HL-60/S4 treated with retinoic acid at 250 ng/mL for 4 days and 3 days (cell line): ENCODE data around the gene DGKE.

Source experiments
- in situ Hi-C: fragments of 300-500 bp; cut with MboI; formaldehyde crosslinking; loops from 2 replicates; pipeline ENCODE4 v1.7.0; 2022; ENCODE audit warnings: low sequenced_read_pairs

DGKE gene

DNA sequence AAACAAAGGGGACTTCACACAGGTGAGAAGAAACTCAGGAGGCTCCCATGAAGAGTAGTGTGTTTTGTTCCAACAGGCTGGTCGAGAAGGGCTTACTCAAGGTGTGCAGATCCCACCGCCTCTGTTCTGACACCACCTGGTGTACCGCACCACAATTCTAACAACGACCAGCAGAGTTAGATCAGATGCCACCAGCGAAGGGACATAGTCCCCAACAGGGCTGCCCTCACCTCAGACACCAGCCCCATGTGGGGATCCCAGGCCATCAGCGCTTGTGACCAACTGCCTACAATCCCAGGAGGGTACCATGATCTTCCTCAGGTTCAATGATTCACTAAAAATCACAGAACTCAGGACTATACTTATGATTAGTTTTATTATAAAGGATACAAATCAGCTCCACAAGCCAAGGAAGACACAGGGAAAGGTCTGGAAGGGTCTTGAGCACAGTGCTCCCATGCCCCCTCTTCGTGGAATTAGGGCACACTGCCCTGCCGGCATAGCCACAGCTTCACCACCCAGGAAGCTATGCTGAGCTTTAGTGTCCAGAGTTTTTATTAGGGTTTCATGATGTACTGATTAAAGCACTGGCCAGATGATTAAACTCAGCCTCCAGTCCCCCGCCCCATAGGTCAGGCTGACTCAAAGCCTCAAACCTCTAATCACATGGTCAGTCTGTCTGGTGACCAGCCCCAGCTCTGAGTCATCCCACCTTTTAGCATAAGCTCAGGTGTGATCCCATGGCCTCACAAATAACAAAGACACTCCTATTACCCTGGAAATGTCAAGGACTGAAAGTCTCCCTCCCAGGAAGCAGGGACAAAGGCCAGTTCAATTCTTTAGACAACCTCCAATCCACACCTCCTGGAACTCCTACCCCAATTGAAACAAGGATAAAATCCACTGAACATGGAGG lies 53.9 kb downstream of the DGKE start:
- in situ Hi-C loops = no loop called here

DNA sequence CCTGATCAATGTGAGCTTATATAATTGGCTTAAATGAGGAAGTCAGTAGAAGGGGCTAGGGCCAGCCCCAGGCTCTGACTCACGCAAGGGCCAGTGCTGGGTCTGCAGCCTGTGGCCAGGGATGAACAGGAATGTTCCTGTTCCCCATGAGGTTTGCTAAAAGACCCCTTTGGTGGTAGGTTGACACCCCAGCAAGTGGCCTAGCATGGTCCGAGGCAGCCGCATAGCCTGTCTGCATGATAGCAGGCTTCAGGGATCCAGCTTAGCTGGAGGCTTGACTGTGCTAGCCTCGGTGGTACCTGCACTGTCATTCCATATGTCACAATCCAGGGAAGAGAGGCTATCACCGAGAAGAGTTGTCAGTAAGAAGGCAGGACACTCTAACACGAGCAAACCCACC lies 56.4 kb downstream of the DGKE start:
- in situ Hi-C loops = no loop called here

- in situ Hi-C loops = no loop called here
These were observed 57.1 kb downstream of the DGKE start for GRCh38 chr17:56890906-56891674.

GRCh38 chr17:56891751-56892150 lies 57.8 kb downstream of the DGKE start:
- in situ Hi-C loops = no loop called here

- in situ Hi-C loops = no loop called here
These were observed 58.4 kb downstream of the DGKE start for GRCh38 chr17:56892333-56892732.

- in situ Hi-C loops = no loop called here
These were observed 59.6 kb downstream of the DGKE start for GRCh38 chr17:56893503-56893902.

DNA sequence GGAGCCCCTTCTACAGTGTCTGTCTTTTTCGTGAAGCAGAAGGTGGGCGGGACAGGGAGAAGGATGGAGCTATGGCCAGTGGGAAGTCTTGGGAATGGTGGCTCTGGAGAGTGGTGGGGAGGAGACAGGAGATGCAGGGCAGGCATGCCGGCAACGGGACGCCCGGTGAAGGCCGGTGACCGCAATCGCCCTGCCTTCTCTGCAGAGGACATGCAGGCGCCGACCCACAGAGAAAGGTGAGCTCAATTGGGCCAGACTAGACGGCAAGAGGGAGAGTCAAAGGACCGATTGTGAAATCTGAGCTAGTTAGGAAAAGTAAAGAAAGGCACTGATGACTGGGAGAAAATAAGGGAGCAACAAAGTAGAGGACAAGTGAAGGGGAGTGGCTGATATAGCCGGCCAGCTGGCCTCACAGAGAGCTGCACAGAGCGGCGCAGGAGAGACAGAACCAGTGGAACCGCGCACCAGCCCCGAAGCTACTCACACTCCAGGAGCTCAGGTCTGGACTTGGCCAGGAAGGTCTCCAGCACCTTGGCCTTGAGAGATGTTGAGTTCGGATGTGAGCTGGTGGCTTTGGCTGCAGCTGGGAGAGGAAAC lies 61.0 kb downstream of the DGKE start:
- in situ Hi-C loops = no loop called here

DNA sequence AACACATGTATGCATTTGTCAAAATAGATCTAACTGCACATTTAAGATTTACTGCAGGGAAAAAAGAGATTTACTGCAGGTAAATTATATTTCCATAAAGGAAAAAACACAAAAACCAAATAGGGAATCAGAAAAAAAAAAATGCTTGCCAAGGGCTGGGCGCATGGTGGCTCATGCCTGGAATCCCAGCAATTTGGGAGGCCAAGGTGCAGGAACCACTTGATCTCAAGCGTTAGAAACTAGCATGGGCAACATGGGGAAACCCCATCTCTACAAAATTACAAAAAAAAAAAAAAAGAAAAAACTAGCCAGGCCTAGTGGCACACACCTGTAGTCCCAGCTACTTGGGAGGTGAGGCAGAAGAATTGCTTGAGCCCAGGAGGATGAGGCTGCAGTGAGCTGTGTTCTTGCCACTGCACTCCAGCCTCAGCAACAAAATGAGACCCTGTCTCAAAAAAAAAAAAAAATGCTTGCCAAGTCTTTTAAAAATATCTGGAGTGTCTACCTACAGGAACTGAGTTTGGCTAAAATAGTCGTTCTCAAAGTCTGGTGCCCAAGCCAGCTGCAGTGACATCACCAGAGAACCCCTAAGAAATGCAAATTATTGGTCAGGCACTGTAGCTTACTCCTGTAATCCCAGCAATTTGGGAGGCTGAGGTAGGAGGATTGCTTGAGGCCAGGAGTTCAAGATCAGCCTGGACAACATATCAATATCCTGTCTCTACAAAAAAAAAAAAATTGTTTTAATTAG lies 62.4 kb downstream of the DGKE start:
- in situ Hi-C loops = no loop called here

DNA sequence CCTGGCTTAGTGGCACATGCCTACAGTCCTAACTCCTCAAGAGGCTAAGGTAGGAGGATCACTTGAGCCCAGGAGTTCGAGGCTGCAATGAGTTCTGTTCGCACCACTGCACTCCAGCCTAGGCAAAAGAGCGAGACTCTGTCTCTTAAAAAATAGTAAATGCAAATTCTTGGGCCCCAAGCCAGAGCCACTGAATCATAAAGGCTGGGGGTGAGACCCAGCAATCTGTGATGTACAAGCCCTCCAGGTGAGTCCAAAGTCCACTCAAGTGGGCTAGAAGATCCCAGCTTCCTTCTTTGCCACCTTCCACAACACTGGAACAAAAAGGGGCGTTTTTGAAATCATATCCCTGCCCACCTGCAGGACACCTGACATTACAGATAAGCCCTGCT lies 63.0 kb downstream of the DGKE start:
- in situ Hi-C loops = no loop called here

DNA sequence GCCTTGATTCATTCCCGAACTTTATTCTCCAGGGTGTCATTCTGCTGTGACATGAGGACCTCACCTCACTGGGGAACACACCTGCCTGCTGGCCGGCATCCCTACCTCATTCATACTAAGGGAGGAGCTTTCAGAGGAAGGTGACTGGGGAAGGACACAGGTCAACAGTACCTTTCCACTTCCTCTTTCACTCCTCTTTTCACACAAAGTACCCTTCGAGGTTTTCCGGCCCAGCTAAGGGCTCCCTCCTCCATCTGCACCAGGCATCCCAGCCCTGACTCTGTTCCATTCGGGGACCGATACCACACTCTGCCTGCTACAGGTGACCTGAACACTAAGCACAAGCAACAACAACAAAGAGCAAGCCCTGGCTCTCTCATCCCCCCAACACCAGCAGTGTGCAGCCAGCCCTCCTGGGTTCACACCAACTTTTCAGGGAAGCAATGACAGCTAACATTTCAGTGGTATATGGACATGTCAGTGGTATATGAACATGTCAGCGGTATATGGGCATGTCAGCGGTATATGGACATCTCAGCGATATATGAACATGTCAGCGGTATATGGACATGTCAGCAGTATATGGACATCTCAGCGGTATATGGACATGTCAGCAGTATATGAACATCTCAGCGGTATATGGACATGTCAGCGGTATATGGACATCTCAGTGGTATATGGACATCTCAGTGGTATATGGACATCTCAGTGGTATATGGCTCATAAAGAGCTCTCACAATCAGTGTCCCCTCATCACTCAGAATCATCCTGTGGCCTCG lies 63.9 kb downstream of the DGKE start:
- in situ Hi-C loops = no loop called here

DNA sequence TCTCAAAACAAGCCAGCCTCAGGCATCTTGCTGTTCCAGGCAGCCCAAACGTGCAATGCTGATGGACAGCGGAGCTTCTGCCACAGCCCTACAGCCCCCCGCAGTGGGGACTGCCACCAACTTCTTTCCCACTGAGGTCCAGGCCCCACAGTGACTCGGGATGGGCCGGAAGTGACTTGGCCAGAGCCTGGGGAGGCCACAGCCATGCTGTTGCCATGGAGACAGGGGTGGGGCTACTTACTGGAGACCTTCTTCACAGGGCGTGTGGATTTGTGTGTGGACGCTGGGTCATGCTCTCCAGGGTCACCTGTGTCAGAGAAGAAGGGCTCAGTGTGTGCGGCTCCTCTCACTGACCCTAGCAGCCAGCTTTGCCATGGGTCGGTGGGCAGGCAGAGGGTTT lies 64.9 kb downstream of the DGKE start:
- in situ Hi-C loops = no loop called here

DNA sequence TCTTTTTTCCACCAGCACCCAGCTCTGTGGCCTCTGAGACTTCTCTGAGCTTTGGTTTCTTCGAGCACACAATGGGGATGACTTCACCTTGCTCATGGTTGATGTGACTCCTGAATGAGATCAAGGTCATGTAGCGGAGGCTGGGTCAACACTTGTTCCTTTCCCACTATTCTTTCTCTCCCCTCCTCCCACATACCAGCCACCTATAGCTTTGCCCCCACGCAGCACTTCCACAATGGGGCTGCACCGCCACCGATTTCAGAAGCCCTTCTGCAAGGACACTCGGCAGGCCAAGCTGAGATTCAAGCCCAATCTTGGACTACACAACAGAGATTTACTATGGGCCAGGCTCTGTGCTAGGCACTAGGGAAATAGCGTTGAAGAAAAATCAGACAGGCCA lies 65.5 kb downstream of the DGKE start:
- in situ Hi-C loops = no loop called here

DNA sequence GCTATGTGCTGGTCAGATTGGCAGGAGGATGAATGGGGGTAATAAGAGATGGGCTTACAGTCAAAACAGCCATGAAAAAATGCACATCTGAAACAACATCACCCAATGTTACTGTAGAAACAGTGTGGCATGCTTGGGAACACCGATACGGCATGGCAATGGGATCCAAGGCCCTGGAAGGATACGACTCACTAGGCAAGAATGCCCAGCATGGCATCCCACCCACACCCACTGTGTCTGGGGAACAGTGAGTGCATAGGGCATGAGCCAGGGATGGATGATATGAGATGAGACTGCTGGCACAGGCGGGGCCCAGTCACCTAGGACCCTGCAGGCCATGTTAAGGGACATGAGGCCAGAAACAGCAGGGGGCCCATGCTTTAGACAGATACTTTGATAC lies 68.4 kb downstream of the DGKE start:
- in situ Hi-C loops = no loop called here

DNA sequence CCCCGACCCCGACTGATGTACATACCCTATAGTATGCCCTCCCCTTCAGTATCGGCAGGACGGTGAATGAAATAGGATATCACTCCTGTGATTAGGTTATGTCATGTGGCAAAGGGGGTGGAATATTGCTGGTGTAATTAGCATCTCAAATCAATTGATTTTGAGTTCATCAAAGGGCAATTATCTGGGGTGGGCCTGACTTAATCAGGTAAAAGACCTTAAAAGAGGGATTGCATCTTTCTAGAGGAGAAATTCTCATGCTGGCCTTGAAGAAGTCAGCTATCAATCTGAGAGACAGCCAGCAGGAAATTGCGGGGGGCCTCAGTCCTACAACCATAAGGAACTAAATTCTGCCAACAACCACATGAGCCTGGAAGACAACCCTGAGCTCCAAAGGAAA lies 69.6 kb downstream of the DGKE start:
- in situ Hi-C loops = no loop called here

DNA sequence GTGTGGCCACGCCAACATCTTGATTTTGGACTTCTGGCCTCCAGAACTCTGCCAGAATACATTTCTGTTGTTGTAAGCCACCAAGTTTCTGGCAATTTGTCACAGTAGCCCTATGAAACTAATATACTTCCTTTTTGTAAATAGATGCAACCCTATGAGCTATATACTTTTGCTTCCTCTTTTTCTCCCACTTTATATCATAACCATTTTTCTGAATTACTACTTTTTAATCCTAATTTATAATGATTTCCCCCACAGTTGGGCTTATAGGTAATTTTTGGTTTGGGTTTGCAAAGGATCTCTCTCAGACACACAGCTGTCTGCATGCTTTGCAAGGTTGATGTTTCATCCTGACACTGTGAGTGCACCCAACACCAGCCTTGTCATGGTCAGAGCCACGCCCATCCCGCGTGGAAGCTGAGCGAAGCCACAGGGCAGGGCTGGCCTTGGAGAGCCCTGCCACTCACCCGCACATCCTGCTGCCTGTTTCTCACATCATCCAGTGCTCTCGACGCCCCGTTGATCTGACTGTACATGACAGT lies 74.1 kb downstream of the DGKE start:
- in situ Hi-C loops = no loop called here

DNA sequence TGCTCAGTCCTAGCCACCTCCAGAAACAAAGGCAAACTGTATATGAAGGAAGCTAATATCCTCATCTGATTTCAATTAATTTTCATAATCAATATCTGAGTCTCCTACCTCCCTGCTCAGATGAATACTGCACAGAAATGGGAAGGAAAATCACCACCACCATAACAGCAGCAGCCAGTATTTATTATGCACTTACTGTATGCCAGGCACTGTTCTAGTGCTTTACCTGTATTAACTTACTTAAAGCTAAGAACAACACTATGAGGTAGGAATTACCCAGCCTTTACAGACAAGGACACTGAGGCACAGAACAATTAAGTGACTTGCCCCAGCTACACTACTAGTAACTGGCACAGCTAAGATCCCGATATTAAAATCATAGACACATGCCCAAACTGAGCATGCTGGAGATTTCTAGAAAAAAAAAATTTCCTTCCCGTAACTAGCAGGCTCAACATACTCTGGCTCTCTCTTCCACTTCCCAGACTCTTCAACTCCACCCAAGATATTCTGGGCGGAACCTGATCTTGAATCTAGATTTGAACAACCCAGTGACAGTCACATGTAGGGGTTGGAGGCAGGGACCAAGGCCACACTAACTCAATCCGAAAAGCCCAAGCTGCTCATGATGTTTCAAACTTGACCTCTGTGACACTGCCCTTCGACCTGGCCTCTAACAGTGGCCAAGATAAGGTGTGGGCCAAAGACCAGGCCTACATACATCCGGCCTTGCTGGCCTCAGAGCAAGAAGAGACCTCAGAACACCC lies 76.0 kb downstream of the DGKE start:
- in situ Hi-C loops = no loop called here

- in situ Hi-C loops = no loop called here
These were observed 76.7 kb downstream of the DGKE start for GRCh38 chr17:56910509-56911235.

- in situ Hi-C loops = no loop called here
These were observed 78.4 kb downstream of the DGKE start for GRCh38 chr17:56912105-56912999.
